ENCODE results near the gene PSMB4.

Gene PSMB4

GRCh38 chr1:151444783-151445177 is 45.4 kb downstream of the PSMB4 start:
- no peak for DNase-seq

- DNase-seq = no peak
These were observed 48.3 kb downstream of the PSMB4 start for GRCh38 chr1:151447696-151448095.

All from NCI-H1436 (cell line).